Measurements from ENCODE around the gene PHOSPHO1.
A peak's percentile ranks its signal among the peaks of the same experiment; 100 is the strongest.

Gene PHOSPHO1

DNA sequence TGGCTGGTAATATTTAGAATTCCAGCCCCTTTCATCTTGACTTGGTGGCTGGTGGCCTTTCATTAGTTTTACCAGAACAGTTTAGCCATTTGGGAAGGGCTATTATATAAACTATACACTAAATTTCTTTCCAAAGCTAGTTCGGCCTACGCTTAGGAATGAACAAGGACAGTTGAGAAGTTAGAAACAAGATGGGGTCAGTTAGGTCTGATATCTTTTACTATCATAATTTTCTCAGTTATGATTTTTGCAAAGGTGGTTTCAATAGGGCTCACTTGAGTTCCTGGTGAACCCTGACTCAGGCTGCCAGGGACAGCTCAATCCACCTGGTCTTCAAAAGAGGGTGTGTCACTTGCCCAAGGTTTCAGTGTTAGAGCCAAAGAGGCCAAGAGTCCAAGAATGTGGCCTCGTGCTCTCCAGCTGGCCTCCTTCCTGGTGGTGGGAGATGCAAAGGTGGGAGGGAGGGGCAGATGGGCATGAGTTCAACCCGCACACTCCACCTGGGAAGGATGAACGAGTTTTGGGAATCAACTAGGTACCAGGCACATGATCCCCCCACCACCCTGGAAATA, 4.0 kb upstream of the PHOSPHO1 start:
- DNase-seq (no peak), ATAC-seq (replicated peaks) (no peak)
- no peak overlapping the region for H3K27ac Mint-ChIP-seq
- H3K4me1 Mint-ChIP-seq: peaks cover 2 to 19% of the 10 kb centered on the region in 2 donors
- H3K9me3 Mint-ChIP-seq: no peaks in the 10 kb centered on the region
- H3K36me3 Mint-ChIP-seq: no peaks in the 10 kb centered on the region
- H3K27me3 Mint-ChIP-seq: peaks cover 22 to 40% of the 10 kb centered on the region in 2 donors
- H3K4me3 Mint-ChIP-seq: no peak overlapping the region

DNA sequence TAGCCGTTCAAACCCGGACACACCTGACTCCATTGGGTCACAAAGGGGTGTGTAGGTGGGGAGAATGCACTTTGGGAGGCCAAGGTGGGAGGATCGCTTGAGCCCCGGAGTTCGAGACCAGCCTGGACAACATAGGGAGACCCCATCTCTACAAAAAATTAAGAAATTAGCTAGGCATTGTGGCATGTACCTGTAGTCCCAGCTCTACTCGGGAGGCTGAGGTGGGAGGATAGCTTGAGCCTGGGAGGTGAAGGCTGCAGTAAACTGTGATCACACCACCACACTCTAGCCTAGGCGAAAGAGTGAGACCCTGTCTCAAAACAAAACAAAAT, 942 bp upstream of the PHOSPHO1 start:
- Mint-ChIP-seq H3K36me3 (no peaks in the 10 kb centered on the region), H3K4me1 (peaks cover 6 to 40% of the 10 kb centered on the region in 2 donors), H3K27ac (no peak overlapping the region), H3K27me3 (peaks cover 24 to 41% of the 10 kb centered on the region in 2 donors), H3K4me3 (peak overlapping the region; percentile 83 to 89), H3K9me3 (no peaks in the 10 kb centered on the region)
- DNase-seq (no peak), ATAC-seq (replicated peaks) (no peak)

DNA sequence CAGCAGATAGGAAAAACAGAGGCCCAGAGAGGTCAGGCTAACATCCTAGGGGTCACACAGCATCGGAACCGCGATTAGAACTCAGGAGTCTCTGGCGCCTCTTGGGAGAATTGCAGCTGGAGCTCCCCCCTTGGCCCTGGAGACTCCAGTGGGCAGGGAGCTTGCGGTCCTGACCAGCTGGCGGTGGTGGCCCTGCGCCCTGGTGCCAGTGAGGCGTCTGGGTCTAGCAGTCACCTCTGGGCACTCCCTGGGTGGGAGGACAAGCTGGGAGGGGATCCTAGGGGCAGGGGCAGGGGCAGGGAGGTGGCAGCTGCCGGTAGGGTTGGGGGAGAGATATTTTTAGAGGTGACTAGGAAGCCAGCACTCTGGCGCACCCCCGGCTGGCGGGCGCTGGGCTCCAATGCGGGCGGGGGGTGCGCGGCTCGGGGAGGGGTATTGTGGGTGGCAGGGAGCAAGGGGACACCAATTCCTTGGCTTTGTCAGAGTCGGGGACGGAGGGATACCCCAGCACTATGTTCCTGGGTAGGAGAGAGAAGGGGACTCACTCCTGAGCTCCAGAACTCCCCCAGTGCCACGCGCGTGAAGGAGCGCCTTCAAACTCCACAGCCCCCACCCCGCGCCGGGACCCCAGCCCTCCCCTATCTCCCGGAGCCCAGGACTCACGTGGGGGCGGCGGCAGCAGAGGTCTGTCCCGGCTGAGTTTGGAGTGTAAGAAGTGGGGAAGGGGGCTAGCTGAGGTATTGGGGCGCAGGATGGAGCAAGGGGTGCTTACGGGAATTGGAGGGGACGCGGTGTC, 584 bp downstream of the PHOSPHO1 start:
- Mint-ChIP-seq H3K27ac (peak overlapping the region; percentile 31), H3K4me1 (peaks cover 8 to 53% of the 10 kb centered on the region in 2 donors), H3K9me3 (no peaks in the 10 kb centered on the region), H3K36me3 (no peaks in the 10 kb centered on the region), H3K4me3 (peak overlapping the region; percentile 83 to 89), H3K27me3 (peaks cover 22 to 39% of the 10 kb centered on the region in 2 donors)
- DNase-seq: no peak
- no peak for ATAC-seq (replicated peaks)

DNA sequence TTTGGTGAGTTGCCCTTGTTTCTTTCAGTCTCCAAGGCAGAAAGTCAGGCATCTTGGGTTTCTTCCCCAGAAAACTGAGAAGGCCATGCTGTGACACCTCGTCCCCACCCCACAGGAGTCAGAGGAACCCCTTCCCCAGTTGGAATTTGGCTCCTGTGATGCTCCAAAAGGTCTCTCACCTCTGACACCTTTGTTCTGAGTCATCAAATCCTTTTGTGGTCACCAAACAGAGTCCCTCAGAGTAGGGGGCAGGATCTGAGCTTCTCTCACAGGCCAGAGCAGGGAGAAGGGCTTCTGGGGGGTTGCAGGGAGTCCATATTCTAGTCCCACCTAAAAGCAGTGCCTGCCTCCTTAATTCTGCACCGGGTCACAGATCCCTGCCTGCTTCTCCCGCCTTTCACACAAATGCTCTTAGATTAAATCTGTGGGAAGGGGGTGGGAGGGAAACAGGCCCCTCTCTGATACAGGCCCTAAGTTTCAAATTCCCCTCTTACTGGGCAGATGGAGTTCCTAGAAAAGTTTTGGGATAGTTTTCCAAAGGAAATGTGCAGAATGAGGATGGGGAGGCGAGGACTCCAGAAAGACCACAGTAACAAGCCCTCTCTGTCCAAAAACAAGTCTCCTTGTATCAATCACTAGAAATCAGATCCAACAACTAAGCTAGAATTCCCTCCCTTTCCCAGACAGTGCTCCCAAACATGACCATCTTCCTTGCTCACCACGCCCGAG, 1.3 kb downstream of the PHOSPHO1 start:
- no peaks in the 10 kb centered on the region for H3K9me3 Mint-ChIP-seq
- ATAC-seq (replicated peaks): no peak
- peaks cover 27 to 47% of the 10 kb centered on the region in 2 donors for H3K27me3 Mint-ChIP-seq
- H3K4me3 Mint-ChIP-seq: peak overlapping the region; percentile 83 to 89
- DNase-seq: no peak
- peaks cover 11 to 60% of the 10 kb centered on the region in 2 donors for H3K4me1 Mint-ChIP-seq
- H3K27ac Mint-ChIP-seq: no peak overlapping the region
- no peaks in the 10 kb centered on the region for H3K36me3 Mint-ChIP-seq

- ATAC-seq (replicated peaks) (peak; percentile 66 to 68), DNase-seq (peak; percentile 44)
- Mint-ChIP-seq H3K36me3 (peaks cover 4 to 7% of the 10 kb centered on the region in 2 donors), H3K4me1 (peaks cover 23 to 76% of the 10 kb centered on the region in 2 donors), H3K27ac (no peak overlapping the region), H3K9me3 (no peaks in the 10 kb centered on the region), H3K27me3 (peaks cover 33 to 55% of the 10 kb centered on the region in 2 donors), H3K4me3 (no peak overlapping the region)
Measured at GRCh38 chr17:49227436-49228261, 2.9 kb downstream of the PHOSPHO1 start.

GRCh38 chr17:49226771-49227435, 3.7 kb downstream of the PHOSPHO1 start:
- no peaks in the 10 kb centered on the region for H3K9me3 Mint-ChIP-seq
- H3K27ac Mint-ChIP-seq: no peak overlapping the region
- peaks cover 26 to 78% of the 10 kb centered on the region in 2 donors for H3K4me1 Mint-ChIP-seq
- no peak for ATAC-seq (replicated peaks)
- no peak overlapping the region for H3K4me3 Mint-ChIP-seq
- no peak for DNase-seq
- peaks cover 11 to 15% of the 10 kb centered on the region in 2 donors for H3K36me3 Mint-ChIP-seq
- H3K27me3 Mint-ChIP-seq: peaks cover 34 to 57% of the 10 kb centered on the region in 2 donors

DNA sequence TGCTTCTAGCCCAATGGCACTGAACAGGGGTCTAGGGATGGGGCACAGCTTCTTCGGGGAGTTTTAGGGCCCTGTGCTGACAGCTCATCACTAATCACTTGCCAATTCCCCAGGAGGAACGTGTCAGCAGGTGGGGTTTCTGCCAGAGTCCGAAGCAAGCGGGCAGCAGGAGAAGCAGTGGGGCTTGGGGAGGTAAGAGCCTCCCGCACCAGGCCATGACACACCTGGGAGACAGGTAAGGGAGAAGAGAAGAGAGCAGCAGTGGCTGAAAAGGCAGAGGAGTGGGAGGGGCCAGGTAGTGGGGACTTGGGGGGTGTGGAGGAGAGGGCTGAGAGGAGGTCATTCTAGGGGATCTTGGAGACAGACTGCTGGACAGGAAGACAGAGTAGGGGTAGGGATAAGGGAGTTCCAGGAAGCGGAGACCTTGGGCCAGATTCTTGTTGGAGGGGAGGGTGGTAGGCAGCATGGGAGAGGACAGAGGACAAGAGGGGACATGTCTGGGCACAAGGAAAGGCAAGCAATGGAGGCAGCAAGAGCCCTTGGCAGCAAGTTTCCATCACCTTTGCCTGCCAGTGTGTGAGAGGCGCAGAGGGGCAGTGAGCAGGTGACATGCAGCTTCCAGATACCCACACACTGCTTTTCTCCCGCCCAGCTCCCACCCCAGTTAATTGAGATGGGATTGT, 4.9 kb downstream of the PHOSPHO1 start:
- H3K4me3 Mint-ChIP-seq: no peak overlapping the region
- no peaks in the 10 kb centered on the region for H3K9me3 Mint-ChIP-seq
- H3K36me3 Mint-ChIP-seq: peaks cover 13 to 17% of the 10 kb centered on the region in 2 donors
- DNase-seq (no peak), ATAC-seq (replicated peaks) (no peak)
- H3K27ac Mint-ChIP-seq: no peak overlapping the region
- H3K27me3 Mint-ChIP-seq: peaks cover 31 to 47% of the 10 kb centered on the region in 2 donors
- peaks cover 24 to 70% of the 10 kb centered on the region in 2 donors for H3K4me1 Mint-ChIP-seq

DNA sequence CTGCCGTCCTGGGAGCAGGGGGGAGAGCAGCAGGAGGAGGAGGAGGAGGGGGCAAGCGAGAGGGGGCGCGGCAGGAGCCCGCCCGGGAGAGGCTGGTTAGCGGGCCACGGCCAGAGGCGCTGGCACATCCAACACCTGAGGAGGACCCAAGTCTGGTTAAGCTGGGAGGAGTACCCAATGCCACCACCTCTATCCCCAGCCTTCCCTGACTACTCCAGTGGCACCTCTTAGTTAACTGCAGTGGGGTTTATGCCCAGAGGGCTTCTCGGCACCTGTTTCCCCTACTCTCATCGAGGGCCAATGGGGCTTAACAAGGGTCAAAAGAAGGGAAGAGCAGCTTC, 5.6 kb downstream of the PHOSPHO1 start:
- Mint-ChIP-seq H3K27me3 (peaks cover 31 to 47% of the 10 kb centered on the region in 2 donors), H3K9me3 (no peaks in the 10 kb centered on the region), H3K4me1 (peaks cover 26 to 63% of the 10 kb centered on the region in 2 donors), H3K27ac (peak overlapping the region; percentile 65), H3K36me3 (peaks cover 17 to 21% of the 10 kb centered on the region in 2 donors), H3K4me3 (peak overlapping the region; percentile 62 to 77)
- ATAC-seq (replicated peaks) (no peak), DNase-seq (no peak)

- H3K9me3 Mint-ChIP-seq: no peaks in the 10 kb centered on the region
- peaks cover 17 to 25% of the 10 kb centered on the region in 2 donors for H3K36me3 Mint-ChIP-seq
- peak; percentile 26 to 34 for ATAC-seq (replicated peaks)
- H3K4me1 Mint-ChIP-seq: peaks cover 28 to 63% of the 10 kb centered on the region in 2 donors
- peaks cover 28 to 42% of the 10 kb centered on the region in 2 donors for H3K27me3 Mint-ChIP-seq
- no peak for DNase-seq
- H3K4me3 Mint-ChIP-seq: peak overlapping the region; percentile 62 to 77
- H3K27ac Mint-ChIP-seq: peak overlapping the region; percentile 65
Measured at GRCh38 chr17:49224198-49224996, 6.2 kb downstream of the PHOSPHO1 start.

GRCh38 chr17:49223517-49224197, 6.9 kb downstream of the PHOSPHO1 start:
- Mint-ChIP-seq H3K27me3 (peaks cover 21 to 36% of the 10 kb centered on the region in 2 donors), H3K27ac (no peak overlapping the region), H3K9me3 (no peaks in the 10 kb centered on the region), H3K36me3 (peaks cover 17 to 32% of the 10 kb centered on the region in 2 donors), H3K4me1 (peaks cover 34 to 70% of the 10 kb centered on the region in 2 donors), H3K4me3 (peak overlapping the region; percentile 77)
- ATAC-seq (replicated peaks) (peak in 1 of 2 donors; percentile 24), DNase-seq (no peak)

DNA sequence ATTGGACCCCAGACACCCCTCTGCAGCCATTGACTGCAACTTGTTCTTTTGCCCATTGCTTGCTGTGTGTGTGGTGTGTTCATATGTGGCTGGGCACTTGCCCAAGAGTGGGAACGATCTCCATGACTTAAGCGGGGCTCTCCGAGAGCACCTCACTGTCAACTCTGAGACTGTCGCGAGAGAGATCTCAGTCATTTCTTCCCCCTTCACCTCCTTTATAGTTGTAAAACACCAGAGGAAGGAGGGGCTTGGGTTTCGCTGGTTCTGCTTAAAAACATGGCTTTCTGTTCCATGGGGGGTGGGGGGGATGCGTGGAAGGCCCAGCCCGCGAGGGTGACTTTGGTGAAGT, 7.4 kb downstream of the PHOSPHO1 start:
- Mint-ChIP-seq H3K27me3 (peaks cover 21 to 36% of the 10 kb centered on the region in 2 donors), H3K36me3 (peaks cover 20 to 35% of the 10 kb centered on the region in 2 donors), H3K4me1 (peaks cover 38 to 73% of the 10 kb centered on the region in 2 donors), H3K4me3 (peak overlapping the region; percentile 77), H3K27ac (no peak overlapping the region), H3K9me3 (no peaks in the 10 kb centered on the region)
- no peak for ATAC-seq (replicated peaks)
- no peak for DNase-seq

DNA sequence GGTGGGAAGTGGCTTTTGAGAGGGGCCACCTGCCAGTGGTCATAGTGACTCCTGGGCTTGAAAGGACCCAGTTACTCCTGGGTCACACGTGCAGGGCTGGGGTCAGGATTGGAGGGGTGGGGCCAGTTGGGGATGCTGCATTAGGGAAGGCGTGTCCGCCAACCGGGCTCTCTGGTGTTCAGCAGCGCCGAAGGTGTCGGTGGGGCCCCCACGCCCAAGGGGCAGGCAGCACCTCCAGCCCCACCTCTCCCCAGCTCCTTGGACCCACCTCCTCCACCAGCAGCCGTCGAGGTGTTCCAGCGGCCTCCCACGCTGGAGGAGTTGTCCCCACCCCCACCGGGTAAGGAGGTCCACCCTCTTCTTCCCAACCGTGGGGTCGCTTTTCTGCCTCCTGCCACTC, 10.6 kb downstream of the PHOSPHO1 start:
- peak overlapping the region; percentile 51 for H3K27ac Mint-ChIP-seq
- H3K27me3 Mint-ChIP-seq: peaks cover 17 to 24% of the 10 kb centered on the region in 2 donors
- peaks cover 51 to 72% of the 10 kb centered on the region in 2 donors for H3K4me1 Mint-ChIP-seq
- peaks cover 34 to 55% of the 10 kb centered on the region in 2 donors for H3K36me3 Mint-ChIP-seq
- H3K4me3 Mint-ChIP-seq: no peak overlapping the region
- DNase-seq (no peak), ATAC-seq (replicated peaks) (no peak)
- peaks cover 0 to 1% of the 10 kb centered on the region in 2 donors for H3K9me3 Mint-ChIP-seq

All from stimulated activated naive B cell treated with anti-CD40 and anti-IgM and Interleukin-4, amounts not matched to agents 10 μg/mL and 1 μg/mL and 100 μg/mL, for 72 hours (primary cell).